Naive thymus-derived CD8-positive, alpha-beta T cell (primary cell): ENCODE measurements around the gene SANBR. TPM values are rescaled to one million over a fixed set of nuclear protein-coding genes. Genes with fewer than 3 reads are reported as not detected.
A peak's percentile ranks its signal among the peaks of the same experiment; 100 is the strongest.

Source experiments
- ATAC-seq, 2 donors: fragments of 150-1000 bp; cut with Tn5 transposase in 1 of 2; sonication (Bioruptor Pico), chemical (Tn5 transposase) in 1 of 2; 1 replicate in 1 of 2; 2 replicates in 1 of 2; pipeline ENCODE4 v1.10.0; 2021; ENCODE audit warnings: mild to moderate bottlenecking in 2 of 2, moderate library complexity in 2 of 2
- POLR2A ChIA-PET: fragments of 350-600 bp; sonication (Branson Sonifier 250); formaldehyde crosslinking; loops from one replicate; lab custom pipeline; 2021; ENCODE audit warnings: antibody characterized with exemption; lab: Charles Lee
- DNase-seq, 10 donors: peaks; one replicate each; pipeline versions ENCODE4 v3.0.0 to v3.0.0-alpha.2; 2020 to 2022
- H3K27ac Mint-ChIP-seq, 10 donors: one replicate each; pipeline ENCODE4 v1.8.0; 2020 to 2022; ENCODE audit warnings: mild to moderate bottlenecking in 10 of 10, mixed read lengths in 10 of 10, moderate library complexity in 4 of 10, inconsistent platforms in 1 of 10
- H3K27me3 Mint-ChIP-seq, 5 donors: one replicate each; pipeline ENCODE4 v1.8.0; 2021 to 2022; ENCODE audit warnings: mixed read lengths in 5 of 5
- H3K36me3 Mint-ChIP-seq, 3 donors: one replicate each; pipeline ENCODE4 v1.8.0; 2020 to 2022; ENCODE audit warnings: mixed read lengths in 3 of 3, mild to moderate bottlenecking in 2 of 3, inconsistent platforms in 1 of 3
- H3K4me1 Mint-ChIP-seq, 4 donors: one replicate each; pipeline ENCODE4 v1.8.0; 2021 to 2022; ENCODE audit warnings: mixed read lengths in 4 of 4
- H3K4me3 Mint-ChIP-seq, 10 donors: one replicate each; pipeline ENCODE4 v1.8.0; 2020 to 2022; ENCODE audit warnings: mild to moderate bottlenecking in 10 of 10, mixed read lengths in 10 of 10, moderate library complexity in 6 of 10, inconsistent platforms in 1 of 10
- H3K9me3 Mint-ChIP-seq, 9 donors: one replicate each; pipeline ENCODE4 v1.8.0; 2020 to 2022; ENCODE audit warnings: mixed read lengths in 9 of 9, mild to moderate bottlenecking in 3 of 9, inconsistent platforms in 1 of 9, moderate library complexity in 1 of 9
- polyA plus RNA-seq, 3 donors: library from polyadenylated mRNA; unstranded; fragments of 300-500 nt; fragmentation: Illumina TruSeq; gene quantifications; one replicate each; pipeline ENCODE4 v1.2.3, GENCODE V29; 2021
- total RNA-seq, 8 experiments: library from RNA in 2 of 8; stranded (reverse) in 2 of 8; gene quantifications; one replicate each; pipeline ENCODE4 v1.2.3 and lab custom pipeline; 2021 to 2026

Gene SANBR
- total RNA-seq (1 to 10 TPM; 1.9 to 3.3 TPM), polyA plus RNA-seq (under 1 TPM; 0.25 to 0.96 (median 0.64) TPM), total RNA-seq (lab: John Stamatoyannopoulos, UW) (0.42 to 5.9 (median 3.0) reads per million in 6 experiments)

GRCh38 chr2:61065714-61066709, at the start of gene SANBR:
Gene SANBR (plus strand): TSS chr2:61065871. CDS start chr2:61070351, 4,480 bp downstream.
- peak; percentile 96 to 98 for ATAC-seq
- peak within 1 kb of the TSS in 9 of 10 donors; percentile 27 to 93 (median 85) for H3K27ac Mint-ChIP-seq
- POLR2A ChIA-PET = interaction anchor here (0.7 kb wide), 1 partner anchor 79 kb away, joined by 5 read pairs; no protein-coding TSS in a partner anchor

GRCh38 chr2:61015976-61016375, 49.7 kb upstream of the SANBR start:
- H3K4me3 Mint-ChIP-seq = peak overlapping the region; percentile 42 to 100 (median 99)
- ATAC-seq = no peak
- peak overlapping the region in 4 of 10 donors; percentile 95 to 97 (median 96) for H3K27ac Mint-ChIP-seq
- H3K4me1 Mint-ChIP-seq = peaks cover 6 to 50% (median 36%) of the 10 kb centered on the region in 4 donors
- POLR2A ChIA-PET = no interaction called here
- DNase-seq = no peak
- H3K27me3 Mint-ChIP-seq = no peaks in the 10 kb centered on the region
- H3K36me3 Mint-ChIP-seq = peaks cover 0 to 4% (median 0%) of the 10 kb centered on the region in 3 donors
- H3K9me3 Mint-ChIP-seq = no peaks in the 10 kb centered on the region

More at GRCh38 chr2:61065714-61066709, at the start of gene SANBR:
- H3K36me3 Mint-ChIP-seq = no peaks in the 10 kb centered on the region
- H3K4me3 Mint-ChIP-seq = peak within 1 kb of the TSS; percentile 79 to 98 (median 96)
- no peaks in the 10 kb centered on the region for H3K27me3 Mint-ChIP-seq
- no peaks in the 10 kb centered on the region for H3K9me3 Mint-ChIP-seq
- peaks cover 4 to 11% (median 7%) of the 10 kb centered on the region in 4 donors for H3K4me1 Mint-ChIP-seq
- DNase-seq = peak; percentile 72 to 87 (median 83)

GRCh38 chr2:61016392-61017002, 49.2 kb upstream of the SANBR start:
- Mint-ChIP-seq H3K27ac (peak overlapping the region; percentile 95 to 99 (median 97)), H3K4me3 (peak overlapping the region; percentile 96 to 100 (median 99)), H3K9me3 (no peaks in the 10 kb centered on the region), H3K4me1 (peaks cover 6 to 51% (median 39%) of the 10 kb centered on the region in 4 donors), H3K36me3 (peaks cover 0 to 8% (median 0%) of the 10 kb centered on the region in 3 donors), H3K27me3 (no peaks in the 10 kb centered on the region)
- ATAC-seq (peak; percentile 1 to 2), DNase-seq (peak in 2 of 10 donors; percentile 1 to 5)
- POLR2A ChIA-PET = interaction anchor here (1.0 to 2.3 kb wide), 5 partner anchors 11 to 522 kb away, joined by 3 to 14 read pairs (median 4); partner anchors contain the start of genes PAPOLG and XPO1

GRCh38 chr2:61017003-61017555, 48.6 kb upstream of the SANBR start:
- H3K4me3 Mint-ChIP-seq = peak overlapping the region; percentile 96 to 100 (median 99)
- peaks cover 0 to 14% (median 4%) of the 10 kb centered on the region in 3 donors for H3K36me3 Mint-ChIP-seq
- H3K4me1 Mint-ChIP-seq = peaks cover 10 to 51% (median 45%) of the 10 kb centered on the region in 4 donors
- peak overlapping the region; percentile 95 to 99 (median 97) for H3K27ac Mint-ChIP-seq
- ATAC-seq = peak; percentile 72 to 74
- H3K27me3 Mint-ChIP-seq = no peaks in the 10 kb centered on the region
- POLR2A ChIA-PET = interaction anchor here (1.0 to 2.3 kb wide), 5 partner anchors 11 to 521 kb away, joined by 3 to 14 read pairs (median 4); partner anchors contain the start of genes PAPOLG and XPO1
- peak; percentile 42 to 83 (median 62) for DNase-seq
- no peaks in the 10 kb centered on the region for H3K9me3 Mint-ChIP-seq

DNA sequence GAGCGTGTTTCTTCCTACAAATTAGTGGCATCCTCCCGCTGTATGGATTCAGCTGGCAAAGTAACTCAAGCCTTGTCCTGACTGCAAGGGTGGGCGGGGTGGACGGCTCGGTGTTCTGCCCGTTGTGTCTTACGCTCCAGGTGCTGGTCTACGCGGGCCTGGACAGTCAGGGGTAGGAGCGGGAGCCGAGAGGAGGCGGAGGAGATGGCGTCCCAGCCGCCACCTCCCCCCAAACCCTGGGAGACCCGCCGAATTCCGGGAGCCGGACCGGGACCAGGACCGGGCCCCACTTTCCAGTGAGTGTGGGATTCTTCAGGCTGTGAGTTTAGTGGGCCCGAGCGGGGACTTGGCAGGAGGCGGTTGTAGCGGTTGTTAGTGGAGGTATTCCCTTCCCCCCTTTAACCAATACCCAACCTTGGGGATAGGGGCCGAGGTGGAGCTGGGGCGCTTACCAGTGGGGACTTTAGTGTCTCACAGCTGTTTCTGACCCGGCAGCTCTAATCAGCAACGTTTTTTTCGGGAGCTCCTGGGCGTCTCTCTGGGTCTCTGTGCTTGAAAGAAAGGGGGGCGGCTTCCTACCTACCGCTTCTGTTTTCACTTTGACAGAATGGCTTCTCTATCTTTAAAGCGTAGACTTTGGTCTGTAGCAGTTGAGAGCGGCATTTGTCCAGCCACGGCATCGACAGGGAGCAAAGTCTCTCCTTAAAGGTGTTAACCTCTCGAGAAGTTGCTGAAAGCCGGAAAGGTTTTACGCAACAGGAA, 47.9 kb upstream of the SANBR start, which contains the start of the genes PEX13 and PUS10:
Gene PEX13, plus strand, starts transcription at position 165 of the 762 bp plus-strand sequence. Its CDS starts 40 bp downstream, at position 205.
Gene PUS10, minus strand, starts transcription at position 700 of the 762 bp plus-strand sequence. CDS start 6,365 bp downstream, outside the sequence.
- peaks cover 10 to 54% (median 49%) of the 10 kb centered on the region in 4 donors for H3K4me1 Mint-ChIP-seq
- H3K9me3 Mint-ChIP-seq = no peaks in the 10 kb centered on the region
- DNase-seq (peak in 6 of 10 donors; percentile 12 to 72 (median 48)), ATAC-seq (peak; percentile 85 to 87)
- H3K27me3 Mint-ChIP-seq = no peaks in the 10 kb centered on the region
- POLR2A ChIA-PET = interaction anchor here (1.0 to 2.3 kb wide), 5 partner anchors 12 to 521 kb away, joined by 3 to 14 read pairs (median 4); partner anchors contain the start of genes PAPOLG and XPO1
- H3K36me3 Mint-ChIP-seq = peaks cover 0 to 17% (median 10%) of the 10 kb centered on the region in 3 donors
- peak within 1 kb of the TSS; percentile 96 to 100 (median 99) for H3K4me3 Mint-ChIP-seq
- peak within 1 kb of the TSS; percentile 95 to 99 (median 97) for H3K27ac Mint-ChIP-seq

DNA sequence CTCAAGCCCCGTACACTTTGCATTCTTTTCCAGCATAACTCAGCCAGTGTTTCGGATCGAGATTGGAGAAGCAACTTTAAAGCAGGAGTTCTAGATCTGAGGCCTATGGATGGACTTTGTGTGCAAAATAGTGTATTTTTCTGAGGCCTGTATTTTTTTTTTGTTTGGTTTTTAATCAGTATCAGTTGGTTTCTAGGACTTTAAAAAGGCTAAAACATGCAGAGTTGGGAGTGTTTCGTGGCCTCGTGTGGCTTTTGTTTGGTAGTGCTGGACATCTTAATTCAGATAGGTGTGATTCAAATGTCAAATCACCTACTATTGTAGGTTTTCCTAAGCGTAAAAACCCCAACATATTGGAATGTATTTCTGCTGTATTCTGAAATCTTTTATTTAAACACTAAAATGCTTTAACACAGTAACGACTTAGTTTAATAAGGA, 47.3 kb upstream of the SANBR start:
- no peaks in the 10 kb centered on the region for H3K27me3 Mint-ChIP-seq
- no peak for ATAC-seq

GRCh38 chr2:61018798-61019197, 46.9 kb upstream of the SANBR start:
- no peak for ATAC-seq
- peaks cover 12 to 61% (median 56%) of the 10 kb centered on the region in 4 donors for H3K4me1 Mint-ChIP-seq
- H3K4me3 Mint-ChIP-seq = peak overlapping the region; percentile 96 to 100 (median 99)
- no peak for DNase-seq
- H3K27ac Mint-ChIP-seq = peak overlapping the region; percentile 3 to 98 (median 96)
- POLR2A ChIA-PET = no interaction called here
- H3K9me3 Mint-ChIP-seq = no peaks in the 10 kb centered on the region
- H3K36me3 Mint-ChIP-seq = peaks cover 0 to 24% (median 10%) of the 10 kb centered on the region in 3 donors
- no peaks in the 10 kb centered on the region for H3K27me3 Mint-ChIP-seq

More for the DNA sequence above, 47.3 kb upstream of the SANBR start:
- DNase-seq = peak in 1 of 10 donors; percentile 2
- Mint-ChIP-seq H3K36me3 (peaks cover 0 to 20% (median 10%) of the 10 kb centered on the region in 3 donors), H3K4me1 (peaks cover 12 to 59% (median 51%) of the 10 kb centered on the region in 4 donors), H3K9me3 (no peaks in the 10 kb centered on the region), H3K27ac (peak overlapping the region; percentile 77 to 99 (median 97)), H3K4me3 (peak overlapping the region; percentile 96 to 100 (median 99))
- POLR2A ChIA-PET = interaction anchor here (1.7 to 2.3 kb wide), 2 partner anchors 159 to 262 kb away, joined by 6 to 14 read pairs; partner anchors contain the start of gene PAPOLG

GRCh38 chr2:61021228-61021660, 44.4 kb upstream of the SANBR start:
- DNase-seq (no peak), ATAC-seq (no peak)
- peaks cover 0 to 36% (median 15%) of the 10 kb centered on the region in 3 donors for H3K36me3 Mint-ChIP-seq
- no peaks in the 10 kb centered on the region for H3K9me3 Mint-ChIP-seq
- H3K4me1 Mint-ChIP-seq = peaks cover 21 to 63% (median 59%) of the 10 kb centered on the region in 4 donors
- no peaks in the 10 kb centered on the region for H3K27me3 Mint-ChIP-seq
- POLR2A ChIA-PET = no interaction called here
- H3K4me3 Mint-ChIP-seq = no peak overlapping the region
- peak overlapping the region in 1 of 10 donors; percentile 29 for H3K27ac Mint-ChIP-seq

- Mint-ChIP-seq H3K4me3 (peak overlapping the region in 2 of 10 donors; percentile 10 to 50), H3K27ac (peak overlapping the region in 3 of 10 donors; percentile 22 to 66 (median 53)), H3K9me3 (no peaks in the 10 kb centered on the region), H3K36me3 (peaks cover 0 to 52% (median 18%) of the 10 kb centered on the region in 3 donors), H3K4me1 (peaks cover 22 to 62% (median 46%) of the 10 kb centered on the region in 4 donors), H3K27me3 (no peaks in the 10 kb centered on the region)
- POLR2A ChIA-PET = no interaction called here
- no peak for ATAC-seq
- DNase-seq = no peak
Observed at GRCh38 chr2:61023670-61024069, 42.0 kb upstream of the SANBR start.

DNA sequence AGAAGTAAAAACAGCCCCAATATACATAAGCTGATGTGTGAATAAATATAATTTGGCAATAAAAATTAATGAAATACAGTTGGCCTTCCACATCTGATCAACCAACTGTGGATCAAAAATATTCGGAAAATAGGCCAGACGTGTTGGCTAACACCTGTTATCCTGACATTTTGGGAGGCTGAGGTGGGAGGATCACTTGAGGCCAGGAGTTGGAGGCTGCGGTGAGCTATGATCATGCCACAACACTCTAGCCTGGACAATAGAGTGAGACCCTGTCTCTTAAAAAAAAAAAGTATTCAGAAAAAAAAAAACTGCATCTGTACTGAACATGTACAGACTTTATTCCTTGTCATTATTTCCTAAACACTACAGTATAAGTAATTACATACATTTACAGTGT, 36.1 kb upstream of the SANBR start:
- peaks cover 16 to 28% (median 24%) of the 10 kb centered on the region in 4 donors for H3K4me1 Mint-ChIP-seq
- no peak overlapping the region for H3K4me3 Mint-ChIP-seq
- POLR2A ChIA-PET = no interaction called here
- H3K27ac Mint-ChIP-seq = no peak overlapping the region
- no peaks in the 10 kb centered on the region for H3K27me3 Mint-ChIP-seq
- DNase-seq = no peak
- H3K9me3 Mint-ChIP-seq = no peaks in the 10 kb centered on the region
- H3K36me3 Mint-ChIP-seq = peaks cover 5 to 57% (median 24%) of the 10 kb centered on the region in 3 donors
- no peak for ATAC-seq
